ENCODE data around the gene CTCFL.

CTCFL gene

GRCh38 chr20:57548177-57549058, 23.5 kb upstream of the CTCFL start:
- H3K9ac ChIP-seq (ENCODE audit: low read depth, low read length) = no peak overlapping the region
- no peaks in the 10 kb centered on the region for H3K4me1 ChIP-seq (ENCODE audit: insufficient read depth, low read length)
- no peaks in the 10 kb centered on the region for H3K9me3 ChIP-seq (ENCODE audit: control insufficient read depth, insufficient read depth, low read length)
- H3K36me3 ChIP-seq (ENCODE audit: insufficient read depth, low read length) = no peaks in the 10 kb centered on the region

- no peaks in the 10 kb centered on the region for H3K36me3 ChIP-seq (ENCODE audit: insufficient read depth, low read length)
- H3K4me1 ChIP-seq (ENCODE audit: insufficient read depth, low read length) = no peaks in the 10 kb centered on the region
- no peaks in the 10 kb centered on the region for H3K9me3 ChIP-seq (ENCODE audit: control insufficient read depth, insufficient read depth, low read length)
- no peak overlapping the region for H3K9ac ChIP-seq (ENCODE audit: low read depth, low read length)
Observed at GRCh38 chr20:57546956-57547649, 22.2 kb upstream of the CTCFL start.

- Histone ChIP-seq H3K36me3 (ENCODE audit: insufficient read depth, low read length) (no peaks in the 10 kb centered on the region), H3K4me1 (ENCODE audit: insufficient read depth, low read length) (no peaks in the 10 kb centered on the region), H3K9me3 (ENCODE audit: control insufficient read depth, insufficient read depth, low read length) (no peaks in the 10 kb centered on the region), H3K9ac (ENCODE audit: low read depth, low read length) (no peak overlapping the region)
Observed at GRCh38 chr20:57545927-57546662, 21.2 kb upstream of the CTCFL start.

- H3K36me3 ChIP-seq (ENCODE audit: insufficient read depth, low read length) = no peaks in the 10 kb centered on the region
- H3K9ac ChIP-seq (ENCODE audit: low read depth, low read length) = no peak overlapping the region
- H3K4me1 ChIP-seq (ENCODE audit: insufficient read depth, low read length) = no peaks in the 10 kb centered on the region
- H3K9me3 ChIP-seq (ENCODE audit: control insufficient read depth, insufficient read depth, low read length) = no peaks in the 10 kb centered on the region
Observed at GRCh38 chr20:57544838-57545564, 20.1 kb upstream of the CTCFL start.

- Histone ChIP-seq H3K9me3 (ENCODE audit: control insufficient read depth, insufficient read depth, low read length) (no peaks in the 10 kb centered on the region), H3K36me3 (ENCODE audit: insufficient read depth, low read length) (no peaks in the 10 kb centered on the region), H3K4me1 (ENCODE audit: insufficient read depth, low read length) (no peaks in the 10 kb centered on the region), H3K9ac (ENCODE audit: low read depth, low read length) (no peak overlapping the region)
Observed at GRCh38 chr20:57543754-57544153, 18.8 kb upstream of the CTCFL start.

- Histone ChIP-seq H3K9me3 (ENCODE audit: control insufficient read depth, insufficient read depth, low read length) (peaks cover 15% of the 10 kb centered on the region), H3K4me1 (ENCODE audit: insufficient read depth, low read length) (no peaks in the 10 kb centered on the region), H3K9ac (ENCODE audit: low read depth, low read length) (no peak overlapping the region), H3K36me3 (ENCODE audit: insufficient read depth, low read length) (no peaks in the 10 kb centered on the region)
Observed at GRCh38 chr20:57540890-57541580, 16.1 kb upstream of the CTCFL start.

GRCh38 chr20:57539889-57540288, 14.9 kb upstream of the CTCFL start:
- Histone ChIP-seq H3K4me1 (ENCODE audit: insufficient read depth, low read length) (no peaks in the 10 kb centered on the region), H3K36me3 (ENCODE audit: insufficient read depth, low read length) (no peaks in the 10 kb centered on the region), H3K9ac (ENCODE audit: low read depth, low read length) (no peak overlapping the region), H3K9me3 (ENCODE audit: control insufficient read depth, insufficient read depth, low read length) (peaks cover 15% of the 10 kb centered on the region)

GRCh38 chr20:57537822-57538221, 12.9 kb upstream of the CTCFL start:
- Histone ChIP-seq H3K36me3 (ENCODE audit: insufficient read depth, low read length) (no peaks in the 10 kb centered on the region), H3K9ac (ENCODE audit: low read depth, low read length) (no peak overlapping the region), H3K9me3 (ENCODE audit: control insufficient read depth, insufficient read depth, low read length) (peaks cover 15% of the 10 kb centered on the region), H3K4me1 (ENCODE audit: insufficient read depth, low read length) (no peaks in the 10 kb centered on the region)

GRCh38 chr20:57536771-57537724, 12.1 kb upstream of the CTCFL start:
- no peaks in the 10 kb centered on the region for H3K36me3 ChIP-seq (ENCODE audit: insufficient read depth, low read length)
- H3K9ac ChIP-seq (ENCODE audit: low read depth, low read length) = no peak overlapping the region
- H3K9me3 ChIP-seq (ENCODE audit: control insufficient read depth, insufficient read depth, low read length) = peaks cover 15% of the 10 kb centered on the region
- H3K4me1 ChIP-seq (ENCODE audit: insufficient read depth, low read length) = no peaks in the 10 kb centered on the region

GRCh38 chr20:57536120-57536708, 11.3 kb upstream of the CTCFL start:
- no peaks in the 10 kb centered on the region for H3K36me3 ChIP-seq (ENCODE audit: insufficient read depth, low read length)

GRCh38 chr20:57535297-57535696, 10.4 kb upstream of the CTCFL start:
- no peak overlapping the region for H3K9ac ChIP-seq (ENCODE audit: low read depth, low read length)
- peaks cover 15% of the 10 kb centered on the region for H3K9me3 ChIP-seq (ENCODE audit: control insufficient read depth, insufficient read depth, low read length)
- no peaks in the 10 kb centered on the region for H3K4me1 ChIP-seq (ENCODE audit: insufficient read depth, low read length)
- H3K36me3 ChIP-seq (ENCODE audit: insufficient read depth, low read length) = no peaks in the 10 kb centered on the region

More at GRCh38 chr20:57536120-57536708, 11.3 kb upstream of the CTCFL start:
- peaks cover 15% of the 10 kb centered on the region for H3K9me3 ChIP-seq (ENCODE audit: control insufficient read depth, insufficient read depth, low read length)
- H3K9ac ChIP-seq (ENCODE audit: low read depth, low read length) = no peak overlapping the region
- H3K4me1 ChIP-seq (ENCODE audit: insufficient read depth, low read length) = no peaks in the 10 kb centered on the region

GRCh38 chr20:57532104-57532503, 7.2 kb upstream of the CTCFL start:
- H3K9ac ChIP-seq (ENCODE audit: low read depth, low read length) = no peak overlapping the region
- H3K36me3 ChIP-seq (ENCODE audit: insufficient read depth, low read length) = no peaks in the 10 kb centered on the region

More at GRCh38 chr20:57532104-57532503, 7.2 kb upstream of the CTCFL start:
- no peaks in the 10 kb centered on the region for H3K4me1 ChIP-seq (ENCODE audit: insufficient read depth, low read length)
- H3K9me3 ChIP-seq (ENCODE audit: control insufficient read depth, insufficient read depth, low read length) = peaks cover 7% of the 10 kb centered on the region

Measured in ES-I3 (cell line).